HG03442 (cell line): Measurements from ENCODE around the gene TFIP11.

Source experiments
- ATAC-seq: cut with Tn5 transposase; IDR thresholded peaks from one replicate; pipeline ENCODE4 v1.9.1; 2021; ENCODE audit warnings: mild to moderate bottlenecking, moderate library complexity; ENCODE audit not compliant: unreplicated experiment

The TFIP11 gene

DNA sequence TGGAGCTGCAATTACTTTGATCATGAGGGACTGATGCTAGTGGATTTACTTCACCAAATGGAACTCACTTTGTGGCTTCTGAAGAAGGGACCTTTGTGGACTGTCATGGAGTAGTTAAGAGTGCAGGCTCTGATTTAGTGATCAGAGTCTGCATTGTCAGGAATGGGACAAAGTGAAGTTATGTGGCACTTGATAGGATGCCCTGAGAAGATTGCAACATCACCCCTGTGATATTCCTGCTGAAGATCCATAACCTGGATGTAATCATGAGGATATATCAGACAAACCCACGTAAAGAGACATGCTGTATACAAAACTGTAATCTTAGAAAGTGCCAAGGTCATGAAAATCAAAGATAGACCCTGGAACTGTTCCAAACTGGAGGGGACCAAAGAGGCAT, 1.6 kb upstream of the TFIP11 start:
- ATAC-seq: no peak

DNA sequence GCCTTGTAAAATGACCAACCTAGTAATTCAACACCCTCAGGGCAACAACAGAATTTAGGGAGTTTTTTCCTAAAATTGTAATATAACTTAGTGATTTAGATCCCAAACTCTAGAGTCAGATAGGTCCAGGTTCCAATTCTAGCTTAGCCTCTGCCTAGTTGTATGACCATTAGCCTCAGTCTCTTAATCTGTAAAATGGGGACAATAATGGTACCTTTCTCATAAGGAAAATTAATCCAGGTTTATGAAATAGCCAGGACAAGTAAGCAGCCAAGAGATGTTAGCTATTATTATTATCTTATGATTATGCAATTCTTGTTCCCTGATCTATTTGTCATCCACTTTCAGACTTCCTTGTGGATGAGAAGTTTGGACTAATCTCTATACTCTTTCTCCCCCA, 4.1 kb downstream of the TFIP11 start:
- no peak for ATAC-seq

DNA sequence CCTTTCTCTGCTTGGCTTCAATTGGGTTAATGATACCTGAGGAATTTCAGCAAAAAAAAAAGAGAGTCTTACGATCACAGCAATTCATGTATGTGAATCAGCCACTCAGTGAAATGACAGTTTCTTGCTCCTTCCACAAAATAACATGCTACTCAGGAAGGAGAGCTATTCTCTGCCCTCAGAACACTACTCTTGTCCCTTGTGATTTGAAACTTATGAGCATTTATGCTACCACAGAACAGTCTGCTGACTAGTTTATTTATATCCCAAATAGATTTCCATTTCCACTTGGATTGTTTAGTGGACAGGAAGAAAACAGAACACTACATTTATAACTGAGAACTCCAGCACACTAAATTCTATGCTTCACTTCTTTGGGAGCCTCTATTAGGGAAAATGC, 8.5 kb downstream of the TFIP11 start:
- no peak for ATAC-seq

DNA sequence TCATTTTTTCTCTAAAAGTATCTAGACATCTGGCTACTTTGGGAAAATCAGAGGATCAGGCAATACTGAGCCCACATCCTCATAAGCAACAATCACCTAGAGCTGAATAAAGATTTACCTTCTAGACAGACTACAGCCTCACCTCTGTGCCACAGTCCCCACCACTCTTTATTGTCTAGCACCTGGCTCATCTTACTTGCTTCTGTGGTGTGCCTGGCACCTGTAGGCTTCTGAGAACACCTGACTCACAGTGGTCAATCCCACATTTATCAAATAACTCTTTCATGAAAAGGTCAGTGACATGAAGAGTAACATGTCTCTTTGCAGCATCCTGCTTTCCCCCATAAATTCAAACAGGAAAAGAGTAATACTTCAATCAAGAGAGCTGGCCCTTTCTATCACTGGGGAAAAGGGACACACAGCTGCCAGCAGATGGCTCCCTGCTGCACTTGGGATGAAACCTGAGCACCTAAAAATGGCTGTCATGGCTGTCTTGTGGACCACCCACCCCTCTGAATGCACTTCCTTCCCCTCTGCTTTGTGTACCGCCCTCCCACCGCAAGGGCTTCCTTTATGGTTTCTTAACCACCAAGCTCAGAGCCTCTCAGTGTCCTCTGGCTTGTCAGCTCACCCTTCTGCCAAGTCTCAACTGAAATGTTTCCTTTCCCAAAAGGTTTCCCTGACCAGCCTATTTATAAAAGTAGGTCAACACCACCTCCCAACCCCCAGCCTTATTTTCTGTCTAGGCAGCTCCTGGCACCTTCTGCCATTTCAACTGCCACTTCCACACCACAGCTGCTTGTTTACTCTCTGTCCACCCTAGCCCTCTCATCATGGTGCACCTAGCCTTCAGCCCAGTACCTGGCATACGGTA, 9.3 kb downstream of the TFIP11 start:
- no peak for ATAC-seq

DNA sequence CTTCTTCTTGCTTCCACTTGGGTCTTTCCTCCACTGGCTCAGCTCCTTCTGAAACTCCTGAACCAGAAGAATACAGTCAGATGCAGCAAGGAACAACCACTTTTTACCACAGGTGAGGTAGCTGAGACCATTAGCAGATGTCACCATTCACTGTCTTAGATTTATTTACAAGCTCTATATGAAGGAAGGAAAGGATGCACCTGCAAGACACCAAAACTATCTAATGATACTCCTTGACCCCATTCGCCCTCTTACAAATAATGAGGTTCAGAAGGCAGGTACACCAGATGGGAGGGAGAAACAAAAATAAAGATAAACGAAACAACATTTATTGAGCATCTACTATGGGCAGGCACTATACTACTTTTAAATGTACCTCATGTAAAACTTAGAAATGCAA, 10.3 kb downstream of the TFIP11 start:
- ATAC-seq: no peak

DNA sequence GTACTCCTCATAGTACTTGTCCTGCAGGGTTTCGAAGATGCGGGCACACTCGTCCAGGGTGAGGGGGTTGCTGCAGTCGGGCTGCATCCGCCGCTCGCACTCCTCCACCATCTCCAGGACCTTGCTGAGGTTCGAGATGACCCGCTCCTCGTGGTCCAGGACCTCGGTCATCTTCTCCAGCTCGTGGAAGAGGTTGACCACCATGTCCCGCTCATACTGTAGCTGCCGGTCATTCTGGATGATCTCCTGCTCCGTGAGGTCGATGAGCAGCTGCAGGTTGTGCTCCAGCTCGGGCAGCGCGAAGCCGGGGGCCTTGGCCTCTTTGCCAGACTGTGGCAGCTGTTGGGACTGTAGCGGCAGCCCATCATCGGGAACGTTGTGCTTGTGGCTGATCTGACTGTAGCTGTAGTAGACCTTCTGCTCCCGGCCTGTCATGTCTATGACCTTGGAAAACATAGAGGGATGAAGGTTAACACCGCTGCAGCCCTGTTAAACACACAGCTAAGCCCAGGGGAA, 13.0 kb downstream of the TFIP11 start:
- no peak for ATAC-seq

DNA sequence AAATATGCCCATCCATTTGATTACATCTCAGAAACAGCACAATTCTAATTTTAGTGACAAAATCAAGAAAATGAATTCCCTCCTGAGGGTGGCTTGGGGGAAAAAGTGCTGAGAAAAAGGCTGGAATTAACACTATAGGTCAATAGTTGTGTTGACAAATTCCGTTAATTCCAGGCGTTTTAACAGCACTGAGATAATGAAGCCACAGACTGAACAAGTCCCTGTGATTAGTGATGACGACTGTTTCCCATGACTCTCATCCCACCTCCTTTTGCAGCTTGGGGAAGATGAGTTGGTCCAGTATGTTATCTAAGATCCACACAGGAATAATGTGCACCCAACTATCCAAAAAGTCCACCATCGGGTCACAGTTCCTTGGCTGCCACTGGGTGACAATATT, 15.8 kb downstream of the TFIP11 start:
- no peak for ATAC-seq

DNA sequence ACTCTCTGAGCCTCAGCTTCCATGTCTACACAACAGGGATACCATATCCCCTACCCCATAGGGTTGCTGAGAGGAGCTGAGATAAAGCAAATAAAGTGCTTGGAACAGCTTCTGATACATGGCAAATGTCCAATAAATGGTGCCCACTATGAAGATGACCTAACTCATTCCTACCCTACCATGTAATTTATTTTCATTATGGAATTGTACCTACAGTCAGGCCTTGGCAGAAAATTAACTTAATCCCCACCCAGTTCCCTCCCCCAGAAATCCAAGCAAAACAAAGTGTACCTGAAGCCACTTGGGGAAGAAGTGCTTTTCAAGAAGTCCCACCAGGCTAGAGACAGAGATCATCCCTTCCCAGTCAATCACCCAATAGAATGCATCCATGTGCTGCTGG, 17.8 kb downstream of the TFIP11 start:
- no peak for ATAC-seq

DNA sequence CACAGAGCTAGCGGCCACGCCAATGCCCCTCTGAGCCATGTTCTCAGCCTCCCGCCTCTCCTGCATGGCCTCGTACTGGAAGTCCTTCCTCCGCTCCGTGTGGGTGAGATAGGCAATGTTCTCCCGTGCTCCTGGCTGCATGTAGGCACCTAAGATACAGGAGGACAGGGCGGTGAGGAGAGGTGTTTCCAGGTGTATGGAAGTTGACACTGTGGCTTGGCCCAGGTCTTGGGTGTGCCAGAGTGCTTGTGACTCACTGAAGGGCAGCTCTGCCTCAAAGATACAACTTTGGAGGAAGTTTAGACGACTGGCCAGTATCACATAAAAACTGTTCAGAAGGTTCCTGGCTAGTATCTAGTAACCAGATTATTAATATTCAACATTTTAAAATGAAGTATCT, 20.1 kb downstream of the TFIP11 start:
- no peak for ATAC-seq

DNA sequence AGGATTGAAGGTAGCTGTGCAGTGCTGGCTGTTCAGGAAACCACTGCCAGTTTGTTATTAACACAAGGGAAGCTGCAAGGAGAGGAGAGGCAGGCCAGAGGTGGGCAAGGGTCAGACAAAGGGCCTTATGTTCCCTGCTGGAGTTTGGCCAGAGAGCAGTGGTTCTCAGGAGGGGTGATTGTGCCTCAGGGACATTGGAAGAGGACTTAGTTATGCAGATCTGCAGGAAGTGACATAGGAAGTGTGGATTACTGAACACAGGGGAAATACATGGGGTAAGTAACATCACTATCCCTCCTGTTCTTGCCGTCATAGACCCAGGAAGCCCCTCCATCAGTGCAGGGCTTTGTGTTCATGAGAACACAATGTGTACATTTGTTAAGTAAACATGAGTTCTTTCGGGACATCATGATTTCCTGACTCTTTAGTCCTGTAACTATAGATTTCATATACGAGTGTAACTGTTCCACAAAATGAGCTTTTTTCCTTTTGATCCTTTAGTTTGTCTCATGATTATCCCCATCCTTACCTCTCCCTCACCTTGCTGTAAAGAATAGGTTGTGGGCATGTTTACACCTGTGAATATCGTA, 22.7 kb downstream of the TFIP11 start:
- ATAC-seq: no peak

DNA sequence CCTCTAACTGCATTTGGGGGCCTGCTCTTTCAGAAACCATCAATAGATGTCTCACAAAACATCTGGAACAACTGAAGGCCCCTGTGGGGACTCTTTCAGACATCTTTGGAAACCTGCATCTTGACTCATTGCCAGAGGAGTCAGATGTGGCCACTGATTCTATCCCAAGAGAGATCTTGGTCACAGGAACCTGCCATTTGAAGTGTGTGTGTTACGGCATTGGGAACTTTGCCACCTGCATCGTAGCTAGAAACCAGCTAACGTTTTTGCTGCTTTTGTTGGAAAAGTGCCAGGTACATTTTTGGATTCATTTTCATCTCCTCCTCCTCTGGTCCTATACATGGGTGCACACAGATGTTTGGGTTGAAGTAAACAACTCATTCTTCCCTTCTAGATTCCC, 24.3 kb downstream of the TFIP11 start:
- ATAC-seq: no peak

DNA sequence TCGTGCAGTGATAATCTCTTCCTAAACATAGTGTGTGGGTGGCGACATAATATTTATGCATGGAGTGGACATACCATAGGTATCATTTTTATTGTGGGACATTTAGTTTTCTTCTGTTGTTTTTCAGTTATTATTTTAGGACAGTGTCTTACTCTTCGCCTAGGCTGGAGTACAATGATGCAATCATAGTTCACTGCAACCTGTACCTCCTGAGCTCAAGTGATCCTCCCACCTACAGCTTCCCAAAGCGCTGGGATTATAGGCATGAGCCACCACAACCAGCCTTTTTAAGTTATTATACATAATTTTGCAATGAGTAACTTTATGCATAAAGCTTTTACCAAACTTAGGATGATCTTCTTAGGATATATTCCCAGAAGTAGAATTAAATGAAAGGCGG, 25.9 kb downstream of the TFIP11 start:
- ATAC-seq: no peak

DNA sequence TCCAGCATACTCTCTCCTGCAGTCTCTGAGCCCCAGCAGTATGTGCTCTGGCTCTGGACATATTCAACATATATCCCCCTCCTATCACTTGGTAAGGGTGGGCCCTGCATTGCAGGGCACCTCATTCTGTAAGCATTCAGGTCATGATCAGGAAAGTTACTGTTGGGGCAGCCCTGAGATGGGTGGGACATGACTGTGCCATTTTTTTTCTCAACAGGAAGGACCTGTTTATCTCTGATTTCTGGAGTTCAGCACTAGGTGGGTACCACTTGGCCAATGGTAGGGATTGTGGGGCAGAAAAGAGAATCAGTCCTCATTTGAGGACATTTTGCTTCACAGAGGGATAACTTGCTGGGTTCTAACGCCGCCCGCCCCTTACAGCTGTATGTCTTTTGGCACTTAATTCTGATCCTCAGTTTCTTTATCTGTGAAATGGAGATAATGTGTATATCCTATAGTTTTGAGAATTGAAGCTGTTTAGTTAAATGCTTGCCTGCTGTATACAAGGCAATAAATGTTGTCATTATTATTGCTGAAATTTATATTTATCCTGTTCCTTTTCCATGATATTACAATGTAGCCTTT, 26.4 kb downstream of the TFIP11 start:
- no peak for ATAC-seq

DNA sequence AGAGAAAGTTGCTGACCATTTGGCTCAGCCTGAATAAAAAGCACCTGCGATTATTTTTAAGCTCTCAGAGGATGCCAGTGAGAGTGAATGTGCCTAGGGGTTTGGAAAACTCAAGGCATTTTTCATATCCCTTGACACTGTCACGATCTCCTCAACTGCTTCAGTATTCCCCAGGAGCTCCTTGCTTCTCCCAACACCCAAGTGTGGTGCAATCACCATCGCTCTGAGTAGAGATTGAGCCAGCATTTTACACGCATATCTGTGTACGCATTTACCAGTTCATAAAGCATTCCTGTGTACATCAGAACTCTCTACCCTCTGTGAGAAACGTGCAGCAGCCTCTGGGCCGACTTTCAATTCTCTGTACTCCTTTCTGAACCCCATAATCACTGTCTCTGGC, 27.3 kb downstream of the TFIP11 start:
- no peak for ATAC-seq

DNA sequence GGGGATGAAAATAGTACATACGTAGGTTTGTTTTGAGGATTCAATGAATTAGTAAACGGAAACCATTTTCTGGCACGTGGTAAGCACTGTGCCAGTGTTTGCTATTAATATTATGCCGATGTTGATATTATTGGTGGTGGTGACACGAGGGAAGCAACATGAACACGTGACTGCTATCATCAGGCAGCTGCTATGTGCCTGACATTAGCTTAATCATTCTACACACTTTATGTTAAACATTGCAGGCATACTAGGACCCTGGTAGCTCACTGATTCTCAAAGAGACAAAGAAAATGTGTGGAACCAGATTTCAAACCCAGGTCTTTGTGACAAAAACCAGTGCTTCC, 27.9 kb downstream of the TFIP11 start:
- ATAC-seq: no peak

DNA sequence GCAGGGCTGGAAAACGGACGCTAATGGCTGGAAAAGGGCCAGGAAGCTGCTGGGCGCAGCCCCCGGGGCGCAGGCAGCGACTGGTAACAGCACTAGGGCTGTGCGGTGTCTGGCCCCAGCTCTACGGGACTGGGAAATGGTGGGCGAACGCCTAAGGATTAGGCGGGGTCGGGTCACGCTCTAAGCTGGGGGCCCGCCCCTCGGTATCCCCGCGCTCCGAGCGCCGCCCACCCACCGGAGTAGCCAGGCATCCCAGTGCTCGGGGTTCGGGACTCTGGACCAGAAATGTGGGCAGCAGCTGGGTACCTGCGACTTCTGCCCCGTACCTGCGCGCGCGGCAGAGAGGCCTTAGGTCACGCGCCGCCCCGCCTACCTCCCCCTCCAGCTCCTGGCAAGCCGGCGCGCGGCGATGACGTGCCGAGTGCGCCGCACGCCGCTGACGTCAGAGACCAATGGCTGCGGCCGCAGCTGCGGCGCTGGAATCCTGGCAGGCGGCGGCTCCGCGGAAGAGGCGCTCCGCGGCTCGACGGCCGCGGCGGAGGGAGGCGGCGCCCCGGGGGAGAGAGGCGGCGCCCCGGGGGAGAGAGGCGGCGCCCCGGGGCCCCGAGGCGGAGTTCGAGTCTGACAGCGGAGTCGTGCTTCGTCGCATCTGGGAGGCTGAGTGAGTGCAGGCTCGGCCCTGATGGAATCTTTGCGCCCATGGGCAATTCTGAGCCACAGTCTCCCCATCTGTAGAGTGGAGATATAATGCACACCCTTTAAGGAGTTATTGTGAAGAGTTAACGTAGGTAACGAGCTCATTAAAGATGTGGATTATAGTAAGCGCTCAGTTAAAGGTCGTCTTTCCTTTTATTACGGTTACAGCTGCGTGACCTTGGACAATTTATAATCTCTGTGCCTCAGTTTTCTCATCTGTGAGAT, 28.6 kb downstream of the TFIP11 start, which contains the start of the genes HPS4 and SRRD:
TSS of gene HPS4 (minus strand) at position 345 of the 921 bp plus-strand sequence. CDS start 2,021 bp downstream, outside the sequence.
TSS of gene SRRD (plus strand) at position 439 of the 921 bp plus-strand sequence. CDS start at position 453, 14 bp downstream.
- ATAC-seq: peak; percentile 63

DNA sequence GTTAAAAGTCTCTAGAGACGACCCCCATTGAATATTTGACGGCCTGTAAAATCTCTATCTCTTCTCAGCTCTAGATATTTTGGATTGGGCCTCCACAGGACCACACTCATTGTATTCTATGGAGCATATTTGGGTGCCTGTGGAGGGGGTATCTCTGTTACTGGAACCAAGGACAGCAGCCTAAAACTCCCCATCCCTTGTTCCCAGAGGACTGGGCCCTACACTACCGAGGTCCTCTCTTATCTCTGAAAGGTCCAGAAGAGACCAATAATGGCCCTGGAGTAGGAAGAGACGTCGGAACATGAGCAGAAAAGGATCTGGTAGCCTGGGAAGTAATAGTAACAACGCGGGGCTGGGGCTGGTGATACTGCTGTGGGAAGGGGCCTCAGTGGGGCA, 29.2 kb downstream of the TFIP11 start:
- ATAC-seq: no peak

DNA sequence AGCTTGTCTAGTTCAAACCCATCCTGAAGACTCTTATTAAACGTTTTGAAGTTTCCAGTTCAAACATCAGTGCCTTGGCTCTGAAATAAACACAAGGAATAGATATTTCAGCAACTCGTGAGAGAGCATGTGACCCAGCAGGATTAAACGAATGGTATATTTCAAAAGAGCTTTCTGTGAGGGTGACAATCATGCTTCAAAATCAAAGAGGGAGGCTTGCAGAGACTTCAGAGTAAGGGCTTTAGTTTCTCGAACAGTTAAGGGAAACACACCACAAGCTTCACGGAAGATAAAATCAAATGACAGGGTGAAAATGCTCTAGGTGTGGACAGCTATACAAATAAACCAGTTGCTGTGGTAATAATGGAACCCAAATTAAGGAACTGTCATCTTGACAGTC, 30.1 kb downstream of the TFIP11 start:
- no peak for ATAC-seq

DNA sequence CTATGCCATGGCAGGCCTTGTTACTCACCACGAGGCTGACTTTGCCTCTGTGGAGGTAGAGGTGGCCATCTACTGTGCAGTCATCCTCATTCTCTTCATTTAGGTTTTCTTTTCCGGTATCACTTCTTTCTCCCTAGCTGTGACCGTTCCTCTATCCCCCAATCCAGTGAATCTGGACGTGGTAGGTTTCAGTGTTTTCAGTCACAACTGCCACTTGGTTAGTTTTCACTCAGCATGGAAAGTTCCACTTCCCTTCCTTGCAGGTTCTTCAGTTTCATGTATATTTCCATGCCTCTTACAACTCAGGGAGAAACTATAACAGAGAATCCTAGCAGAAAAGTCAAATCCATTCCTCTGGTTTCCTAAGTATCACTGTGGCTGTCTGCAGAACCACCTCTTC, 30.6 kb downstream of the TFIP11 start:
- no peak for ATAC-seq

DNA sequence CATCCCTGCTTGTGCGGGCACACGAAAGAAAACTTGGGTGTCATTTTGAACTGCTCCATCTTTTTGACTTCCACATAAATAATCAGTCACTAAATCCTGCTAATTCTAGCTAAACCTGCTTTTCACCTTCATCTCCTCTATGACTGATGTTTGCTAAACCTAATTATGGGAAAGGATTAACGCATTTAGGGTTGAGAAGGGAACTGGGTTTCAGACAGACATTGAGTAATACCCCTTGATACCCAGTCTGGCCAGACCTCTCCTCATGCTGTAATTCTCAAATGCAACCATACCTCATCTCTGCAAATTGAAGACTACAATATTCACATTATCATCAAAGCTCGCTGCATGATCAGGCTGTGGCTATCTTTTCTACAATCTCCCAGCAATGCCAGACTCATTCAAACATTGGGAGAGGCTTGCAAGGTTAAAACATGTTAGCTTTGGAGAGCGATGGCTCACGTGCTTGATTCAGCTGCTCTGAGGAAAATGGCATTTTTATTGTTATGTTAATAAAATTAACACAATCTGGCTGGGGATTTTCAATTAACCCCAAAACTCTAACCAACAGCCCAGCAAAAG, 31.1 kb downstream of the TFIP11 start:
- no peak for ATAC-seq

DNA sequence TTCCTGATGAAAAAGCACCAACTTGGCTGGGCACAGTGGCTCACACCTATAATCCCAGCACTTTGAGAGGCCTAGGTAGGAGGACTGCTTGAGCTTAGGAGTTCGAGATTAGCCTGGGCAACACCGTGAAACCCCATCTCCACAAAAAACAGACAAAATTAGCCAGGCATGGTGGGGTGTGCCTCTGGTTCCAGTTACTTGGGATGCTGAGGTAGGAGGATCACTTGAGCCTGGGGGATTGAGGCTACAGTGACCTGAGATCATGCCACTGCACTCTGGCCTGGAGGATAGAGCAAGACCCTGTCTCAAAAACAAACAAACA, 31.7 kb downstream of the TFIP11 start:
- ATAC-seq: no peak
